GM12892 (cell line): ENCODE results near the gene EXTL1.

Experiments used
- POLR2A ChIP-seq: IDR thresholded peaks from 2 replicates; pipeline ENCODE4 v1.6.1; 2011; ENCODE audit warnings: low read depth, low read length, control low read depth
- POLR2AphosphoS5 ChIP-seq: IDR thresholded peaks from 2 replicates; pipeline ENCODE4 v1.6.1; 2011; ENCODE audit warnings: low read depth, low read length, control low read depth
- TAF1 ChIP-seq: IDR thresholded peaks from 2 replicates; pipeline ENCODE4 v1.6.1; 2011; ENCODE audit warnings: low read depth, mild to moderate bottlenecking, control low read depth, low read length, borderline replicate concordance

GRCh38 chr1:25999041-25999800 lies 22.4 kb upstream of the EXTL1 start:
- TF ChIP-seq POLR2A (no peak), POLR2AphosphoS5 (no peak), TAF1 (no peak)
